Forelimb muscle (tissue), 1 donor: ENCODE data around the gene IDE. TPM values are rescaled to one million over a fixed set of nuclear protein-coding genes. Genes with fewer than 3 reads are reported as not detected.
"Not testable (repeated sequence)": the region's sequence is repeated elsewhere in the genome, so short reads cannot be mapped to it uniquely, and the experiment has no call there.

Experiments used
- DNase-seq: peaks from one replicate; pipeline ENCODE4 v3.0.0-alpha.2; 2013; ENCODE audit warnings: low read depth
- polyA plus RNA-seq: library from polyadenylated mRNA; unstranded; fragments of 120-200 nt; gene quantifications from one replicate; pipeline ENCODE4 v1.2.1, GENCODE V29; 2013; ENCODE audit not compliant: insufficient read length

Gene IDE
- polyA plus RNA-seq, 1 donor: 15.3 TPM

DNA sequence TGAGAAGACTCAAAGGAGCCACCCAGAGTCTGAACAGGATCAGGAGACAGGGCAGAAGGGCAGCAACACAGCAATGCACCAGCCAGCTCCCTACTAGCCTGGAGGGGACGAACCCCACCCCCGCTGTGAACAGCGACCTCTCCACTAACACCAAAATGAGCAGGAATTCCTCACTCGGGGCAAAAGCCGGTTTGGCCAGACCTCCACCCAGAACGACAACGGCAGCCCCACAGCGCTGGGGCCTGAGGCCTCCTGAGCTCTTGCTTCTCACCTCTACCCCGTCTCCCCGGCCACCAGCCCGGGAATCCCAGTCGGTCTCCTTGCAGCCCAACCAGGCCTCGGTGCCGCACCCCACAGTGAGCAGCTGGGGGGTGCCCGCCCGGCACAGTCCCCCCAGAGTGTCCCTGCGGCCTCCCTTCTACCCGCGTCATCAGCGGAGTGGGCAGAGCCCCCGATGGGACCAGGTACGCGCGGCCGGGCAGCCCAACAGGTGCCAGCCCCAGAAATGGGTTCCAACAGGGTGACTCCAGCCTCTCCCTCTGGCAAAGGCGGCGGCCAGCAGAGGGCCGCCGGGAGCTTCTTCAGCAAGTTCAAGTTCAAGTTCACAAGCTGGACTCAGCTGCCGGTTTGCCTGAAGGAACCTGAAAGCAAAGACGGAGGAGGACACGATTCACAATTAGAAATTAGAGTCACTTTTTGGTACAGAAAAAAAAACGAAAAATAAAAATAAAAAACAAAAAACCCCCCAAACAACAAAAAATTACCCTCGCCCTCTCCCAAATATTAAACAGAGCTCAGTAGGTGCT, 153.9 kb downstream of the IDE start:
- no peak for DNase-seq

GRCh38 chr10:92418891-92419290, 155.0 kb downstream of the IDE start:
- no peak for DNase-seq

- no peak for DNase-seq
These were observed 155.7 kb downstream of the IDE start for GRCh38 chr10:92418221-92418620.

DNA sequence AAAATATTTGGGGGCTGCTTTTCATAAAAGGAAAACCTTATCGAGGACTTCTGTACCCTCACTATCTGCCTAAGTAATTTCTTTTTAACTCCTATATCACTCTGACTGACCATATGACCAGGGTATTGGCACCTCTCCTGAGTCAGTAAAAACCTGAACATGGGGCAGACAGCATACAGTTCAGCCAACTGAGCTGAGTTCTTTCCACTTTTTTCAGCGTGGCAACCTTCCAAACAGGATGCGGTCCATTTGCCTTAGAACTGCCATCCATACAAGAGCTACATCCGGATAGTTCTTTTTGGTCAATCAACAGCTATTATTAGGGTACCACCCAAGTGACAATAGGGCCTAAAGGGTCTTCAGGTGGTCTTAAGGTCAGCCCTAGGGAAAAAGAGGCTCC, 160.4 kb downstream of the IDE start:
- no peak for DNase-seq

GRCh38 chr10:92413011-92413410, 160.9 kb downstream of the IDE start:
- DNase-seq: no peak

- DNase-seq: no peak
These were observed 162.5 kb downstream of the IDE start for GRCh38 chr10:92411406-92411805.

GRCh38 chr10:92410501-92410900, 163.4 kb downstream of the IDE start:
- DNase-seq: no peak

GRCh38 chr10:92408017-92408361, 165.9 kb downstream of the IDE start:
- no peak for DNase-seq

DNA sequence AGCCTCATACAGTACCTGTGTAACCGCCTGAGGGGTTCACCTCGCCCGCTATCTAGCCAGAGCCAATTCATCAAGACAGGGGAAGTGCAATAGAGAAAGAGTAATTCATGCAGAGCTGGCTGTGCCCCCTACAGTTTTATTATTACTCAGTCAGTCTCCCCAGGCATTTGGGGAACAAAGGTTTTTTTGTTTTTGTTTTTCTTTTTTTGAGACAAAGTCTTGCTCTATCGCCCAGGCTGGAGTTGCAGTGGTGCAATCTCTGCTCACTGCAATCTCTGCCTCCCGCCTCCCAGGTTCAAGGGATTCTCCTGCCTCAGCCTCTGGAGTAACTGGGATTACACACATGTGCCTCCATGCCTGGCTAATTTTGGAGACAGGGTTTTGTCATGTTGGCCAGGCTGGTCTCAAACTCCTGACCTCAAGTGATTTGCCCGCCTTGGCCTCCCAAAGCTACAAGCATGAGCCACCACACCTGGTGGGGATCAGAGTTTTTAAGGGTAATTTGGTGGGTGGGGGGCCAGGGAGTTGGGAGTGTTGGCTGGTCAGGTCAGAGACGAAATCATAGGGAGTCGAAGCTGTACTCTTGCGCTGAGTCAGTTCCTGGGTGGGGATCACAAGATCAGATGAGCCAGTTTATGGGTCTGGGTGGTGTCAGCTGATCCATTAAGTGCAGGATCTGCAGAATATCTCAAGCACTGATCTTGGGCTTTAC, 166.4 kb downstream of the IDE start:
- no peak for DNase-seq

DNA sequence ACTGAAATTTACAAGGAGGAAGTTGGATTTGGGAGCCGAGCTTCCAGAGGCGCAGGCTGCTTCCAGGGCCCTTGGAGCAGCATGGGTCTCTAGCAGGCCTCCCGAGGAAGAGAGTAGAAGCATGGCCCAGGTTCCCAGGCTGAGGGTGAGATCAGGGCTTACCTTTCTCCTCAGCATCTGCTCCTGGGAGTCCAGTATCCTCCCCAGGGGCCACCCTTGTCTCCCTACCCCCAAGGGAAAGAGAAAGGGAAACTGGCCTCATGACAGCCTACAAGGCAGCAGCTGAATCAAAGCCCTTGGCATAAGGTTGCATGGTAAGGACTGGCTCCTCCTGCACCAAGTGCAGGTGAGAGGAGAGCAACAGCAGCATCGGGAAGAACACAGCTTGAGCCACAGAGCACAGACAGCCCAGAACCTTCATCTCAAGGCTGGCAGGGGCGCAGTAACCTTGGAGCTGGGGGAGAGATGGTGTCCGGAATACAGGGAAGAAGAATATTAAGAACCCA, 168.4 kb downstream of the IDE start:
- no peak for DNase-seq

- DNase-seq: no peak
These were observed 169.1 kb downstream of the IDE start for GRCh38 chr10:92404612-92405418.

DNA sequence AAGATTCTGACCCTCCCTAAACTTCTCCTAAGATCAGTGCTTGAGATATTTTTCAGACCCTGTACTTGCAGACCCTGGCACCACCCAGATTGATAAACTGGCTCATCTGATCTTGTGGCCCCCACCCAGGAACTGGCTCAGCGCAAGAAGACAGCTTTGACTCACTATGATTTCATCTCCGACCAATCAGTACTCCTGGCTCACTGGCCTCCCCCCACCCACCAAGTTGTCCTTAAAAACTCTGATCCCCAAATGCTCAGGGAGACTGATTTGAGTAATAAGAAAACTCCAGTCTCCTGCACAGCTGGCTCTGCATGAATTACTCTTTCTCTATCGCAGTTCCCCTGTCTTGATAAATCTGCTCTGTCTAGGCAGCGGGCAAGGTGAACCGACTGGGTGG, 171.7 kb downstream of the IDE start:
- DNase-seq: not testable (repeated sequence)

Other genes with a start within 250 kb of the IDE start
- 11.8 TPM for gene KIF11, start 19.0 kb upstream of the IDE start, polyA plus RNA-seq
- gene HHEX, start 115.9 kb upstream of the IDE start, polyA plus RNA-seq: 7.3 TPM